EL (cell line): ENCODE results near the gene KLK14.

Experiments
- DNase-seq: peaks from one replicate; pipeline ENCODE4 v3.0.0-alpha.2; 2016

The KLK14 gene

GRCh38 chr19:51083181-51083580 is 494 bp upstream of the KLK14 start:
- DNase-seq: no peak

- no peak for DNase-seq
Measured at GRCh38 chr19:51081476-51081875, 1.2 kb downstream of the KLK14 start.

GRCh38 chr19:51079481-51080110 is 3.1 kb downstream of the KLK14 start:
- no peak for DNase-seq

GRCh38 chr19:51078731-51079130 is 4.0 kb downstream of the KLK14 start:
- no peak for DNase-seq

GRCh38 chr19:51078104-51078503 is 4.6 kb downstream of the KLK14 start:
- no peak for DNase-seq

- DNase-seq: no peak
Measured at GRCh38 chr19:51076631-51077213, 6.0 kb downstream of the KLK14 start.

- no peak for DNase-seq
Measured at GRCh38 chr19:51075998-51076397, 6.7 kb downstream of the KLK14 start.

GRCh38 chr19:51071095-51071405 is 11.6 kb downstream of the KLK14 start:
- no peak for DNase-seq

GRCh38 chr19:51070334-51071094 is 12.2 kb downstream of the KLK14 start:
- no peak for DNase-seq

- no peak for DNase-seq
Measured at GRCh38 chr19:51066393-51067186, 16.1 kb downstream of the KLK14 start.

GRCh38 chr19:51065221-51065960 is 17.3 kb downstream of the KLK14 start:
- no peak for DNase-seq

- DNase-seq: no peak
Measured at GRCh38 chr19:51064534-51065220, 18.0 kb downstream of the KLK14 start, which contains the start of gene KLK13. TSS of gene KLK13 (minus strand) at chr19:51065092. CDS start at chr19:51065067, 25 bp downstream.

- no peak for DNase-seq
Measured at GRCh38 chr19:51063664-51064063, 19.0 kb downstream of the KLK14 start.

GRCh38 chr19:51060973-51061372 is 21.7 kb downstream of the KLK14 start:
- no peak for DNase-seq

- no peak for DNase-seq
Measured at GRCh38 chr19:51060336-51060735, 22.4 kb downstream of the KLK14 start.

GRCh38 chr19:51059715-51060114 is 23.0 kb downstream of the KLK14 start:
- no peak for DNase-seq

- no peak for DNase-seq
Measured at GRCh38 chr19:51055866-51056265, 26.8 kb downstream of the KLK14 start.

GRCh38 chr19:51047031-51047335 is 35.7 kb downstream of the KLK14 start:
- no peak for DNase-seq

GRCh38 chr19:51044327-51044726 is 38.4 kb downstream of the KLK14 start:
- DNase-seq: no peak

GRCh38 chr19:51043497-51043896 is 39.2 kb downstream of the KLK14 start:
- DNase-seq: no peak

GRCh38 chr19:51040151-51040550 is 42.5 kb downstream of the KLK14 start:
- DNase-seq: no peak

- no peak for DNase-seq
Measured at GRCh38 chr19:51036519-51036918, 46.2 kb downstream of the KLK14 start.
